Measurements from ENCODE around the gene P2RX4. TPM values are rescaled to one million over a fixed set of nuclear protein-coding genes. Genes with fewer than 3 reads are reported as not detected.
A peak's percentile ranks its signal among the peaks of the same experiment; 100 is the strongest.

Gene P2RX4
- total and polyA plus RNA-seq, 9 of the 15 experiments (the other 6 are each of a cell fraction or from before 2014, with no cell fraction given) = 6.6 to 21.5 (median 11.7) TPM

DNA sequence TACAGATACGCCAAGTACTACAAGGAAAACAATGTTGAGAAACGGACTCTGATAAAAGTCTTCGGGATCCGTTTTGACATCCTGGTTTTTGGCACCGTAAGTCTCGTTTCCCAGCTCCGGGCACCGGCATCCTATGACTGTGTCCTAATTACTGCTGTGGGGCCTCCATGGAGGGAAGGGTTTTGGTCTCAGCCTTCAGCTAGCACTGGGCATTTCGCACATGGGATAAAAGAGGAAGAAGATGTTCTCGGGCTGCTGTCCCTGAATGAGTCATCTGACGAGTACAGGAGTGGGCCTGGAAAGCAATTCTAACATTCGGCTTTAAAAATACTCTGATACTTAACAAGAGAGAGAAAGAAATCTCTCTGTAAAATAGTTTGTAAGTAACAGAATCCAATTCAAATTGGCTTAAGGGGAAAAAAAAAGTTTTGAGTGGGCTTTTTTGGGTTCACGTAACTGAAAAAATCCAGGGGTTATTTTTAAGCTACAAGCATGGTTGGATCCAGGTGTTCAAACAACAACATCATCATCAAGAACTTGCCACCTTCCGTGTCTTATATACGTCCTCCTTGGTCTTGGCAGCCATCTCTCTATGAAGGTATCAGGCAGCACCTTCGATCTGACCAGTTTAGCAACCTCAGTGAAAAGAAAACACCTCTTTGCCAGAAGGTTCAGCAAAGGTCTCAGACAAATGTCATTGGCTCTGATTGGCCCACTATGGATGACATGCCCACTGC, 34.4 kb upstream of the P2RX4 start (continued):
- TF ChIP-seq RCOR1 (IDR thresholded peaks at IDR 0.05; ENCODE audit: borderline replicate concordance in 1 of 2, low read depth in 2 of 2, low read length in 2 of 2) = 0 out of 4 replicates have a peak, but pooled peaks of 1 of the 2 experiments have one; percentile 22
- no peak for TF ChIP-seq HDAC6 (IDR thresholded peaks at IDR 0.05; ENCODE audit: low read depth, low read length)
- TF ChIP-seq NONO (IDR thresholded peaks at IDR 0.05; ENCODE audit: low read depth in 2 of 2, low read length in 1 of 2) = no peak
- no peak for TF ChIP-seq FOXA1 (IDR thresholded peaks at IDR 0.05; ENCODE audit: borderline replicate concordance)
- TF ChIP-seq, protein P1, sequence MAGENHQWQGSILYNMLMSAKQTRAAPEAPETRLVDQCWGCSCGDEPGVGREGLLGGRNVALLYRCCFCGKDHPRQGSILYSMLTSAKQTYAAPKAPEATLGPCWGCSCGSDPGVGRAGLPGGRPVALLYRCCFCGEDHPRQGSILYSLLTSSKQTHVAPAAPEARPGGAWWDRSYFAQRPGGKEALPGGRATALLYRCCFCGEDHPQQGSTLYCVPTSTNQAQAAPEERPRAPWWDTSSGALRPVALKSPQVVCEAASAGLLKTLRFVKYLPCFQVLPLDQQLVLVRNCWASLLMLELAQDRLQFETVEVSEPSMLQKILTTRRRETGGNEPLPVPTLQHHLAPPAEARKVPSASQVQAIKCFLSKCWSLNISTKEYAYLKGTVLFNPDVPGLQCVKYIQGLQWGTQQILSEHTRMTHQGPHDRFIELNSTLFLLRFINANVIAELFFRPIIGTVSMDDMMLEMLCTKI (IDR thresholded peaks at IDR 0.05; ENCODE audit: partially characterized antibody) = no peak
- no peak for TF ChIP-seq ZNF41 (CRISPR knock-in tag; conservative IDR thresholded peaks at IDR 0.05)
- TF ChIP-seq EP400 (IDR thresholded peaks at IDR 0.05) = no peak
- TF ChIP-seq CHD2 (IDR thresholded peaks at IDR 0.05; ENCODE audit: low read depth, low read length) = no peak
- TF ChIP-seq, protein P2, sequence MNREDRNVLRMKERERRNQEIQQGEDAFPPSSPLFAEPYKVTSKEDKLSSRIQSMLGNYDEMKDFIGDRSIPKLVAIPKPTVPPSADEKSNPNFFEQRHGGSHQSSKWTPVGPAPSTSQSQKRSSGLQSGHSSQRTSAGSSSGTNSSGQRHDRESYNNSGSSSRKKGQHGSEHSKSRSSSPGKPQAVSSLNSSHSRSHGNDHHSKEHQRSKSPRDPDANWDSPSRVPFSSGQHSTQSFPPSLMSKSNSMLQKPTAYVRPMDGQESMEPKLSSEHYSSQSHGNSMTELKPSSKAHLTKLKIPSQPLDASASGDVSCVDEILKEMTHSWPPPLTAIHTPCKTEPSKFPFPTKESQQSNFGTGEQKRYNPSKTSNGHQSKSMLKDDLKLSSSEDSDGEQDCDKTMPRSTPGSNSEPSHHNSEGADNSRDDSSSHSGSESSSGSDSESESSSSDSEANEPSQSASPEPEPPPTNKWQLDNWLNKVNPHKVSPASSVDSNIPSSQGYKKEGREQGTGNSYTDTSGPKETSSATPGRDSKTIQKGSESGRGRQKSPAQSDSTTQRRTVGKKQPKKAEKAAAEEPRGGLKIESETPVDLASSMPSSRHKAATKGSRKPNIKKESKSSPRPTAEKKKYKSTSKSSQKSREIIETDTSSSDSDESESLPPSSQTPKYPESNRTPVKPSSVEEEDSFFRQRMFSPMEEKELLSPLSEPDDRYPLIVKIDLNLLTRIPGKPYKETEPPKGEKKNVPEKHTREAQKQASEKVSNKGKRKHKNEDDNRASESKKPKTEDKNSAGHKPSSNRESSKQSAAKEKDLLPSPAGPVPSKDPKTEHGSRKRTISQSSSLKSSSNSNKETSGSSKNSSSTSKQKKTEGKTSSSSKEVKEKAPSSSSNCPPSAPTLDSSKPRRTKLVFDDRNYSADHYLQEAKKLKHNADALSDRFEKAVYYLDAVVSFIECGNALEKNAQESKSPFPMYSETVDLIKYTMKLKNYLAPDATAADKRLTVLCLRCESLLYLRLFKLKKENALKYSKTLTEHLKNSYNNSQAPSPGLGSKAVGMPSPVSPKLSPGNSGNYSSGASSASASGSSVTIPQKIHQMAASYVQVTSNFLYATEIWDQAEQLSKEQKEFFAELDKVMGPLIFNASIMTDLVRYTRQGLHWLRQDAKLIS (CRISPR knock-in tag; IDR thresholded peaks at IDR 0.05) = no peak
- no peak for TF ChIP-seq HOXB6 (CRISPR knock-in tag; IDR thresholded peaks at IDR 0.05; ENCODE audit: borderline replicate concordance)
- TF ChIP-seq FOXP1 (CRISPR knock-in tag; IDR thresholded peaks at IDR 0.05) = no peak
- TF ChIP-seq, protein P3, sequence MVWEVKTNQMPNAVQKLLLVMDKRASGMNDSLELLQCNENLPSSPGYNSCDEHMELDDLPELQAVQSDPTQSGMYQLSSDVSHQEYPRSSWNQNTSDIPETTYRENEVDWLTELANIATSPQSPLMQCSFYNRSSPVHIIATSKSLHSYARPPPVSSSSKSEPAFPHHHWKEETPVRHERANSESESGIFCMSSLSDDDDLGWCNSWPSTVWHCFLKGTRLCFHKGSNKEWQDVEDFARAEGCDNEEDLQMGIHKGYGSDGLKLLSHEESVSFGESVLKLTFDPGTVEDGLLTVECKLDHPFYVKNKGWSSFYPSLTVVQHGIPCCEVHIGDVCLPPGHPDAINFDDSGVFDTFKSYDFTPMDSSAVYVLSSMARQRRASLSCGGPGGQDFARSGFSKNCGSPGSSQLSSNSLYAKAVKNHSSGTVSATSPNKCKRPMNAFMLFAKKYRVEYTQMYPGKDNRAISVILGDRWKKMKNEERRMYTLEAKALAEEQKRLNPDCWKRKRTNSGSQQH (CRISPR knock-in tag; IDR thresholded peaks at IDR 0.05) = no peak
- TF ChIP-seq, protein P4, sequence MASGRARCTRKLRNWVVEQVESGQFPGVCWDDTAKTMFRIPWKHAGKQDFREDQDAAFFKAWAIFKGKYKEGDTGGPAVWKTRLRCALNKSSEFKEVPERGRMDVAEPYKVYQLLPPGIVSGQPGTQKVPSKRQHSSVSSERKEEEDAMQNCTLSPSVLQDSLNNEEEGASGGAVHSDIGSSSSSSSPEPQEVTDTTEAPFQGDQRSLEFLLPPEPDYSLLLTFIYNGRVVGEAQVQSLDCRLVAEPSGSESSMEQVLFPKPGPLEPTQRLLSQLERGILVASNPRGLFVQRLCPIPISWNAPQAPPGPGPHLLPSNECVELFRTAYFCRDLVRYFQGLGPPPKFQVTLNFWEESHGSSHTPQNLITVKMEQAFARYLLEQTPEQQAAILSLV (tag; IDR thresholded peaks at IDR 0.05) = no peak
- no peak for TF ChIP-seq RHOXF2B (CRISPR knock-in tag; conservative IDR thresholded peaks at IDR 0.05)
- no peak for TF ChIP-seq SMARCA5 (IDR thresholded peaks at IDR 0.05)
- TF ChIP-seq EP300 (IDR thresholded peaks at IDR 0.05; ENCODE audit: low read length) = no peak
- TF ChIP-seq, protein P5, sequence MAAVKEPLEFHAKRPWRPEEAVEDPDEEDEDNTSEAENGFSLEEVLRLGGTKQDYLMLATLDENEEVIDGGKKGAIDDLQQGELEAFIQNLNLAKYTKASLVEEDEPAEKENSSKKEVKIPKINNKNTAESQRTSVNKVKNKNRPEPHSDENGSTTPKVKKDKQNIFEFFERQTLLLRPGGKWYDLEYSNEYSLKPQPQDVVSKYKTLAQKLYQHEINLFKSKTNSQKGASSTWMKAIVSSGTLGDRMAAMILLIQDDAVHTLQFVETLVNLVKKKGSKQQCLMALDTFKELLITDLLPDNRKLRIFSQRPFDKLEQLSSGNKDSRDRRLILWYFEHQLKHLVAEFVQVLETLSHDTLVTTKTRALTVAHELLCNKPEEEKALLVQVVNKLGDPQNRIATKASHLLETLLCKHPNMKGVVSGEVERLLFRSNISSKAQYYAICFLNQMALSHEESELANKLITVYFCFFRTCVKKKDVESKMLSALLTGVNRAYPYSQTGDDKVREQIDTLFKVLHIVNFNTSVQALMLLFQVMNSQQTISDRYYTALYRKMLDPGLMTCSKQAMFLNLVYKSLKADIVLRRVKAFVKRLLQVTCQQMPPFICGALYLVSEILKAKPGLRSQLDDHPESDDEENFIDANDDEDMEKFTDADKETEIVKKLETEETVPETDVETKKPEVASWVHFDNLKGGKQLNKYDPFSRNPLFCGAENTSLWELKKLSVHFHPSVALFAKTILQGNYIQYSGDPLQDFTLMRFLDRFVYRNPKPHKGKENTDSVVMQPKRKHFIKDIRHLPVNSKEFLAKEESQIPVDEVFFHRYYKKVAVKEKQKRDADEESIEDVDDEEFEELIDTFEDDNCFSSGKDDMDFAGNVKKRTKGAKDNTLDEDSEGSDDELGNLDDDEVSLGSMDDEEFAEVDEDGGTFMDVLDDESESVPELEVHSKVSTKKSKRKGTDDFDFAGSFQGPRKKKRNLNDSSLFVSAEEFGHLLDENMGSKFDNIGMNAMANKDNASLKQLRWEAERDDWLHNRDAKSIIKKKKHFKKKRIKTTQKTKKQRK (IDR thresholded peaks at IDR 0.05; ENCODE audit: borderline replicate concordance, low read depth, low read length) = no peak
